GM10248 (cell line): ENCODE measurements around the gene ODC1.
A peak's percentile ranks its signal among the peaks of the same experiment; 100 is the strongest.

Experiments used
- CTCF ChIA-PET: fragments of 300-600 bp; sonication (Branson Sonifier 250); formaldehyde crosslinking; extraction: SDS; loops from one replicate; lab custom pipeline; 2021; ENCODE audit warnings: antibody characterized with exemption; lab: Yijun Ruan, JAX
- POLR2A ChIA-PET: fragments of 350-650 bp; sonication (Branson Sonifier 250); formaldehyde crosslinking; extraction: SDS; loops from one replicate; lab custom pipeline; 2020; ENCODE audit warnings: antibody characterized with exemption; lab: Yijun Ruan, JAX
- DNase-seq: peaks from one replicate; pipeline ENCODE4 v3.0.0; 2012; ENCODE audit errors: extremely low spot score
- CTCF ChIP-seq: IDR thresholded peaks from 2 replicates; pipeline ENCODE4 v1.5.1; 2012; ENCODE audit warnings: mild to moderate bottlenecking, low read depth; ENCODE audit errors: extremely low read depth, missing control alignments, control extremely low read depth

The ODC1 gene

GRCh38 chr2:10400568-10400977 is 47.6 kb downstream of the ODC1 start:
- ChIA-PET POLR2A (no interaction called here), CTCF (no interaction called here)
- TF ChIP-seq CTCF, result no peak

GRCh38 chr2:10400002-10400401 is 48.1 kb downstream of the ODC1 start:
- TF ChIP-seq CTCF, result no peak
- POLR2A ChIA-PET, result no interaction called here
- DNase-seq, result no peak

More at GRCh38 chr2:10400568-10400977, 47.6 kb downstream of the ODC1 start:
- DNase-seq, result peak; percentile 46

GRCh38 chr2:10399358-10399757 is 48.8 kb downstream of the ODC1 start:
- CTCF ChIA-PET, result no interaction called here
- POLR2A ChIA-PET, result no interaction called here
- TF ChIP-seq CTCF, result no peak
- DNase-seq, result no peak

More at GRCh38 chr2:10400002-10400401, 48.1 kb downstream of the ODC1 start:
- CTCF ChIA-PET, result no interaction called here

- CTCF ChIA-PET, result interaction anchor here (0.7 kb wide), 1 partner anchor 9 kb away, joined by 3 read pairs; no protein-coding TSS in a partner anchor
Measured at GRCh38 chr2:10398496-10398895, 49.6 kb downstream of the ODC1 start.

GRCh38 chr2:10397878-10398277 is 50.2 kb downstream of the ODC1 start:
- TF ChIP-seq CTCF, result no peak
- ChIA-PET CTCF (interaction anchor here (1.0 to 1.4 kb wide), 2 partner anchors 12 to 16 kb away, joined by 4 to 9 read pairs; no protein-coding TSS in a partner anchor), POLR2A (no interaction called here)
- no peak for DNase-seq

More at GRCh38 chr2:10398496-10398895, 49.6 kb downstream of the ODC1 start:
- DNase-seq, result no peak
- POLR2A ChIA-PET, result no interaction called here
- TF ChIP-seq CTCF, result no peak

GRCh38 chr2:10397297-10397875 is 50.7 kb downstream of the ODC1 start:
- DNase-seq, result no peak
- ChIA-PET CTCF (interaction anchor here (1.0 to 1.4 kb wide), 2 partner anchors 12 to 15 kb away, joined by 4 to 9 read pairs; no protein-coding TSS in a partner anchor), POLR2A (no interaction called here)
- TF ChIP-seq CTCF, result no peak
